Prostate gland (tissue), 2 donors: ENCODE results near the gene ST6GAL1.

Source experiments
- POLR2A ChIP-seq: fragments of 450-650 bp; IDR thresholded peaks from one replicate; pipeline ENCODE4 v1.6.1; 2016; ENCODE audit warnings: antibody characterized with exemption, mild to moderate bottlenecking
- TF ChIP-seq, protein P1 (sequence below), 4 experiments: fragments of 200-600 bp in 2 of 4; fragments of 450-650 bp in 2 of 4; sonication (generic) in 2 of 4; IDR thresholded peaks; 1 replicate in 3 of 4; 2 replicates in 1 of 4; pipeline ENCODE4 v1.5.1; 2016 to 2019; ENCODE audit warnings: antibody characterized with exemption in 4 of 4, mild to moderate bottlenecking in 2 of 4, moderate library complexity in 2 of 4

DNA sequence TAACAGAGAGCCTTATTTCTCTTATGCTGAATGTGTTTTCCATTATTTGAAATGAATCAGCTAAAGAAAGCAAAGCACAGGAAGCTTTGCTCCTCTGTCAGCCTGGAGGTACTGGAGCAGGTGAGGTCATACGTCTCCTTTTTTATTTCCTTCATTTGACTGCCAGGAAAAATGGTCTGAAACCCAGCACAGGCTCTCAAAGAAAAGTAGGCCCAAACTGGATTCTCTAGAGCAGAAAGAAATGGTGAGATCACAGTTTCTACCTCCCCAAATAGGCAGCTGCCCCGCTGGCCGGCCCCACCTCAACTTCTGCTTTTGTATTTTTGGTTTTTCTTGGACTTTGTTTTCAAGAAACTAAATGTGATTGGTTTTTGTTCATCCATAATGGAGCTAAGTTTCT, 113.9 kb downstream of the ST6GAL1 start:
- TF ChIP-seq, protein P1, sequence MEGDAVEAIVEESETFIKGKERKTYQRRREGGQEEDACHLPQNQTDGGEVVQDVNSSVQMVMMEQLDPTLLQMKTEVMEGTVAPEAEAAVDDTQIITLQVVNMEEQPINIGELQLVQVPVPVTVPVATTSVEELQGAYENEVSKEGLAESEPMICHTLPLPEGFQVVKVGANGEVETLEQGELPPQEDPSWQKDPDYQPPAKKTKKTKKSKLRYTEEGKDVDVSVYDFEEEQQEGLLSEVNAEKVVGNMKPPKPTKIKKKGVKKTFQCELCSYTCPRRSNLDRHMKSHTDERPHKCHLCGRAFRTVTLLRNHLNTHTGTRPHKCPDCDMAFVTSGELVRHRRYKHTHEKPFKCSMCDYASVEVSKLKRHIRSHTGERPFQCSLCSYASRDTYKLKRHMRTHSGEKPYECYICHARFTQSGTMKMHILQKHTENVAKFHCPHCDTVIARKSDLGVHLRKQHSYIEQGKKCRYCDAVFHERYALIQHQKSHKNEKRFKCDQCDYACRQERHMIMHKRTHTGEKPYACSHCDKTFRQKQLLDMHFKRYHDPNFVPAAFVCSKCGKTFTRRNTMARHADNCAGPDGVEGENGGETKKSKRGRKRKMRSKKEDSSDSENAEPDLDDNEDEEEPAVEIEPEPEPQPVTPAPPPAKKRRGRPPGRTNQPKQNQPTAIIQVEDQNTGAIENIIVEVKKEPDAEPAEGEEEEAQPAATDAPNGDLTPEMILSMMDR (IDR thresholded peaks at IDR 0.05), result no peak
- TF ChIP-seq POLR2A, result no peak
